ENCODE measurements around the gene MYO1G.
A peak's percentile ranks its signal among the peaks of the same experiment; 100 is the strongest.
"Not testable (repeated sequence)": the region's sequence is repeated elsewhere in the genome, so short reads cannot be mapped to it uniquely, and the experiment has no call there.

Gene MYO1G

DNA sequence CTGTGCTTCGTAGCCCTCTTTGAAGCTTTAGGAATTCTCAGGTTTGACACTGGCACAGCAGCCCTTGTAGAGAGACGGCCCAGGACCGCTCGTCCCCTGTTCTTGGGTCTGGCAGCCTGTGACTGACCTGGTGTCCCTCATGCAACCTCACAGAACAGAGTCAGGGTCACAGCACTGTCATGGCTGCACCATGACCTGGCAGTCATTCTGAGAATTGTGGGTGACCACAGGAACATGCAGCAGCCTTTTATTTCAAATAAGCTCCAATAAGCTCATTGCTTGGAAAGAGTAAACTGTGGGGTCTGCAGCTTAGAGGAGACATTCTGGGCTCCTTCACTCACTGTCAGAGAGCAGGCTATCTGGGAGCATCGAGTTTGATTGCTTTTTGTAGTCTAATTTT is 42.5 kb downstream of the MYO1G start:
- DNase-seq (ENCODE audit: low spot score): no peak

DNA sequence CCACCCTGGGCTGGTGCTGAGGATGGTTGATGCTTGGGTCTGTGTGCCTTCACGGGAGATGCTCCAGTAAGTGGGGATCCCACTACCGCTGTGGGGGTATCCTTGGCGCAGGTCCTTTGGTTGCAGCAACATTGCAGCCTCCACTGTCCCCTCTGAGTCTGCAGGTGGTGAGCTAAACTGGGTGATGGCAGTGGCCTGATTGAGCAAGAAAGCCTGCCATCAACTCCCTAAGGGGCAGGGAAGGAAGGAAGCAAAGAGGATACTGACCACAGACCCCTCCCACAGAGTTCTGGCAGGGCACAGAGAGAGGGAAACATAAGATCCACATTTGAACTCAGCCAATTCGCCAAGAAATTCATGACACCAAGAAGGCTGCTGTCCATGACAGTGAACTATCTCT is 43.2 kb downstream of the MYO1G start:
- DNase-seq (ENCODE audit: low spot score): no peak

DNA sequence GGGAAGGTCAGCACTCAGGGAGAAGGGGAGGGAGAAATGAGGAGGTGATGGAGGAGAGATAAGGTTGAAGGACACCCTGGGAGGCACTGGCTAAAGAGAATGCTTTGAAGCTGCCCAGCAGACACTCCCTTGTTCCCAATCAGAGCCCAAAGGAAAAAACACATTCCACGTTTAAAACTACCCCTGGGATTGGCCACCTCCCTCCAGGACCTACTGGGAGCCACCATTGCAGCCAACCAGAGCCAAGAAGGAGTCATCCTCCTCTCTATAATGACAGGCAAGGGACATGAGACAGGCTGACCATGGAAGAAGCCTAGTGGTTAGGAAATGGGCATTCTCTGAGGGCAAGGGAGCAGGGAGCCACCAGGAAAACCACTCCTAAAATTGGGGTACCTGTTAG is 43.8 kb downstream of the MYO1G start:
- DNase-seq (ENCODE audit: low spot score): no peak

DNA sequence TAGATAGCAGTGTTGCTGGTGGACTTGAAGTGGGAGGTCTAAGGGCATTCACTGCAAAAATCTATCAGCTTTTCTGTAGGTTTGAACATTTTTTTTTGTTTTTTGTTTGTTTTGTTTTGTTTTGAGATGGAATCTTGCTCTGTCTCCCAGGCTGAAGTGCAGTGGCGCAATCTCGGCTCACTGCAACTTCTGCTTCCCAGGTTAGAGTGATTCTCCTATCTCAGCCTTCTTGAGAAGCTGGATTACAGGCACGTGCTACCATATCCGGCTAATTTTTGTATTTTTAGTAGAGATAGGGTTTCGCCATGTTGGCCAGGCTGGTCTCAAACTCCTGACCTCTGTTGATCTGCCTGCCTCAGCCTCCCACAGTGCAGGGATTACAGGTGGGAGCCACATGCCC is 44.3 kb downstream of the MYO1G start:
- not testable (repeated sequence) for DNase-seq (ENCODE audit: low spot score)

DNA sequence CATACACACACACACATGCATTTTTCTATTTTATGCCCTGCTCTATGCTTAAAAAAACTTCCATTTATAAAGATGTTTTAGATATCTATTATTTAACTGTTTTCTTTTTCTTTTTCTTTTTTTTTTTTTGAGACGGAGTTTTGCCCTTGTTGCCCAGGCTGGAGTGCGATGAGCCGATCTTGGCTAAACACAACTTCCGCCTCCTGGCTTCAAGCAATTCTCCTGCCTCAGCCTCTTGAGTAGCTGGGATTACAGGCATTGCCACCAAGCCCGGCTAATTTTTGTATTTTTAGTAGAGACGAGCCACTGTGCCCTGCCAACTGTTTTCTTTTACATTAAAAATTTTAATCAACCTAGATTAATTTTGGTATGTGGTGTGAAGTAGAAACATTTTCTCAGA is 47.9 kb downstream of the MYO1G start:
- no peak for DNase-seq (ENCODE audit: low spot score)

DNA sequence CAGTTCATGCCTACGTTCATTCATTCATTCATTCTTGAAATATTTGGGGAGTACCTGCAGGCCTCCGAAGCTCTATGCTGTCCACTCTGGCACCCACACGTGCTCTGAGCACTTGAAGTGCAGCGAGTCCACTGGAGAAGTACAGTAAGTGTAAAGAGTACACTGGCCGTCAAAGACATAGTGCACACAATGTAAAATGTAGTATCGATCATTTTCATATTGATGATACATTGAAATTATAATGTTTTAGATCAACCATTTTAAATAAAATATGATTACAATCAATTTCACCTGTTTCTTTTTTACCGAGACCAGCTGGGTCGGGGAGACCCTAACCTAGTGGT is 56.5 kb downstream of the MYO1G start:
- DNase-seq (ENCODE audit: low spot score): no peak

DNA sequence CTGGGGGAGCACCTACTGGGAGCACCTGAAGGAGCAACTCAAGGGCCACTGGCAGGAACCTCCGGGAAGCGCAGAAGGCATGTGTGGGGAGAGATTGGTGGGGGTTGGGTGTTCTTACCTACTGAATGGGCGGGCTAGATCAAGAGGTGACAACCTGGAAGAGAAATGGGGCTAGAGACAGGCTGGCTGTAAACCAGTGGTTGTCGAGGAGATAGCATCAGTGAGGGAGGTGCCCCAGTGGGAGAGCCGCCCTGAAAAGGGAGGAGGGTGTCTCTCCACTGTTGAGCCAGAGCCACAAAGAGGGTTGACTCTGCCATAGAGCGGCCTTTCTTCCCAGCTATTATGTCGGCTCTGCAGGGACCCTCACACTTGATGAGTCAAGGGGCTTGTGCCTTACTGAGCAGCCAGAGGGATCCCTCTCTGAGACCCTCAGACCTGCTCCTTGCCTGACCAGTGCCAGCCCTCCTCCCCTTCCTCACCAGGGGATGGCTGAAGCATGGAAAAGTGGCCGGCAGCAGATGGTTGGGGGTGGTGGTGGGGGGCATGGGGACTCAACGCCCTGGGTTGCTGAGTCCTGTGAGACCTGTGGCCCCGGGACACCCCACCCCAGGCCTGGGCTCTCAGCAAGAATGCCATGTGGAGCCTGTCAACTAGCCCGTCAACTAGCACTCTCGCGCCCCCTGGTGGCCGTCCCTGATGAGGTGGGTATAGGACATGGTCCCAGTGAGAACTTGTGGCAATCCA is 57.0 kb downstream of the MYO1G start:
- DNase-seq (ENCODE audit: low spot score): peak; percentile 93

DNA sequence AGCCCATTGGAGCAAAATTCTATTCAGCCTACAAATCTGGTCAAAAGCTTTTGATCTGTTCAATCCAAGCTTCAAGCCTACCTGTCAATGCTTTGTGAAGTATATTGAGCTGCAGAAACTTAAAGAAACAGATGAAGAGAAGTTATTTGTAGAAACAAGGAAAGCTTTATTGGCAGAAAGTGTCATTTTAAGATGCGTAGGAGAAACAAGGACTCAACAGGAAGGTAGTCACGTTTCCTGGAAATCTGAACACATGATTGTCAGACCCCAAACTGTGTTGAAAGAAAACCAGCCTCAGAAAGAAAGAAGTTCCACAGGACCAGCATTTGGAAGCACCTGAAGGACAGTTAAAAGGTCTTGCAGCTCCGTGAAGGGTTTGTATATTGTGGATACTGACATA is 58.7 kb downstream of the MYO1G start:
- DNase-seq (ENCODE audit: low spot score): no peak

DNA sequence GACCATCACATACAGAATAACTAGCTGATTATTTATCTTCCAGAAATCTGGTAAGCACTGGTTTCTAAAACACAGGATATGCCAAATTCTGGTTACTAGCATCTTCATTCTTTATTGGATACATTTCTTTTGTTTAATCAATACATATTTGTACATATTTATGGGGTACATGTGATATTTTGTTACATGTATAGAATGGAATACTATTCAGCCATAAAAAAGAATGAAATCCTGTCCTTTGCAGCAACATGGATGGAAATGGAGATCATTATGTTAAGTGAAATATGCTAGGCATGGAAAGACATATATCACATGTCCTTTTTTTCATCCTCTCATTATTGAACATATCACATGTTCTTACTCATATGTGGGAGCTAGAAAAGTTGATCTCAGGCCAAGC is 60.8 kb downstream of the MYO1G start:
- no peak for DNase-seq (ENCODE audit: low spot score)

DNA sequence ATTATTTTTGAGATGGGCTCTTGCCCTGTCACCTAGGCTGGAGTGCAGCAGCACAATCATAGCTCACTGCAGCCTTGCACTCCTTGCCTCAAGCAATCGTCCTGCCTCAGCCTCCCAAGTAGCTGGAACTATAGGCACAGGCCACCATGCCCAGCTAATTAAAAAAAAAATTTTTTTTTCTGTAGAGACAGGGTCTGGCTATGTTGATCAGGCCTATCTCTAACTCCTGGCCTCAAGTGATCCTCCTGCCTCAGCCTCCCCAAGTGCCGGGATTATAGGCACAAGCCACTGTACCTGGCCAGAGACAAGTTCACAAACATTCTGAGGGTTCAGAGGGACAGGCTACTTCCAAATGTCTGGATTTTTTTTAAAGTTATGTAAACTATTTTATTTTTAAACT is 61.4 kb downstream of the MYO1G start:
- no peak for DNase-seq (ENCODE audit: low spot score)

DNA sequence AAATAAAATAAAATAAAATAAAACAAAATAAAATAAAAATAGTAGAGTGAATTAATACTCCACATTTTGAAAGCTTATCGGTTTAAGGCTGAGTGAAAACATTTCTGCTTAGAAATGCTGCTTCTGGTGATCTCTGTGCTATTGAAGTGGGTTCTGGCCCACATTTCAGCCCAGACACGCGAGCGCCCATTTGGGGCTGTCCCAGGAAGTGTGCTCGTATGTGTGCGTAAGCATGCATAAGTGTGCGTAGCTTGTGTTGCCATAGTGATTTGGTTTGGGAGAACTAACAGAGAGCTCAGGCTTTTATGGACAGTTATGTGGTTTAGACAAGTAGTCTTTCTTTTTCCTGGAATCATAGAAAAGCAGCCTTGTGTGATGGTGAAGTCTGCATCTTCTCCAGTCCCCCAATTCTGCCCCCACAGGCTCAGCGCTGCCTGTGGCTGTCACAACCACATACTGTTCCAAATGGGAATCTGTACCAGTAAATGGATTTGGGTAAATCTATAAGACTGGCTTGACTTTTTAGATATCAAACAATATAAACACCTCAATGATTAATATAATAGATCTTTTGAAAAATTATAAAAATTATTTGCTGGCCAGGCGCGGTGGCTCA is 63.7 kb downstream of the MYO1G start:
- DNase-seq (ENCODE audit: low spot score): no peak

DNA sequence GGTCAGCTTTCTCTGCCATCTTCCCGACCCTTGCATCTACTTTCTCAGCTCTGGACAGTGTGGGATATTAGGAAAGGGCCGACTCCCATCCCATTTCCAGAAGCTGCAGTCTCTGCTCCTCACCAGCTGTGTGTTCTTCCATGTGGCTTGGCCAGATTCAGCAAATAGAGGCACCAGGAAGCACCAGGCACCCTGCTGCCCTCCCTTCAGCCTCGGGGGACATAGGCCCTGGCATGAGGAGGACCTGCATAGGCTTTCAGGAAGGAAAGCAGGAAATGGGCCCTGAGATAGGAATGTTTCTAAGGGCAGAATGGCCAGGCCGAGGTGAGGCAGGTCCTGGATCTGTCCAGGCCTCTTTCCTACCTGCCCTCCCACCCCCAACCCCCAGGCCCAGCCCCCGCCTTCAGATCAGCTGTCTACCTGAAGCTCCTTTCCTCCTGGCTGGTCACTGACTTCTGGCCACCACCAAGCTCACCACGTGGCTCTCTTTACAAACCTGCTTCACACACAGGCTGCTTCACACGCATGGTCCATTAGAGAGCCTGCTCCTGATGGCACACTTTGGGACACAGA is 66.0 kb downstream of the MYO1G start:
- DNase-seq (ENCODE audit: low spot score): no peak

Measured in GM03348 (cell line).